ENCODE data around the gene OR56A5. TPM values are rescaled to one million over a fixed set of nuclear protein-coding genes. Genes with fewer than 3 reads are reported as not detected.
A peak's percentile ranks its signal among the peaks of the same experiment; 100 is the strongest.

OR56A5 gene
- polyA plus RNA-seq, 3 donors = not detected

GRCh38 chr11:5932671-5933070, 35.6 kb downstream of the OR56A5 start:
- H3K4me1 Mint-ChIP-seq = no peaks in the 10 kb centered on the region
- H3K9me3 Mint-ChIP-seq = peaks cover 48 to 83% (median 66%) of the 10 kb centered on the region in 7 donors
- H3K4me3 ChIP-seq (replicated peaks in 1 of 3; ENCODE audit: low read depth in 2 of 3, low read length in 3 of 3) = no peak overlapping the region
- H3K79me2 ChIP-seq (ENCODE audit: insufficient read depth, low read length) = no peaks in the 10 kb centered on the region
- H3K27me3 Mint-ChIP-seq (ENCODE audit: low read depth in 3 of 3) = no peaks in the 10 kb centered on the region
- H3K9me3 ChIP-seq (replicated peaks in 1 of 2; ENCODE audit: control insufficient read depth in 1 of 2, insufficient read depth in 1 of 2, low read length in 2 of 2) = peaks cover 47 to 80% of the 10 kb centered on the region in 2 donors
- DNase-seq = no peak
- no peak overlapping the region for H3K4me3 Mint-ChIP-seq
- H4K20me1 ChIP-seq (ENCODE audit: insufficient read depth, low read length) = no peaks in the 10 kb centered on the region
- H3K27ac ChIP-seq (ENCODE audit: low read depth in 1 of 2, low read length in 2 of 2) = no peak overlapping the region
- no peaks in the 10 kb centered on the region for H3K36me3 Mint-ChIP-seq
- intact Hi-C loops (cut with micrococcal nuclease) = no loop called here
- H3K27me3 ChIP-seq (ENCODE audit: control insufficient read depth in 2 of 2, insufficient read depth in 2 of 2, low read length in 2 of 2) = no peaks in the 10 kb centered on the region
- WGBS (ENCODE audit: insufficient coverage) = 98% methylated on average over 9 of the region's 11 CpGs
- no peaks in the 10 kb centered on the region for H3K36me3 ChIP-seq (replicated peaks in 1 of 2; ENCODE audit: control insufficient read depth in 1 of 2, insufficient read depth in 2 of 2, low read length in 2 of 2)
- H3K27ac Mint-ChIP-seq = peak overlapping the region in 2 of 7 donors; percentile 21 to 46
- no peak for TF ChIP-seq CTCF (IDR thresholded peaks at IDR 0.05)
- H3K4me2 ChIP-seq (replicated peaks; ENCODE audit: extremely low read depth, low read length, poor library complexity, severe bottlenecking) = no peak overlapping the region
- no peak overlapping the region for H3K9ac ChIP-seq (ENCODE audit: insufficient read depth, low read length, poor library complexity, severe bottlenecking)
- H2AFZ ChIP-seq (ENCODE audit: insufficient read depth, low read depth, low read length, poor library complexity, severe bottlenecking) = no peak overlapping the region
- H3K4me1 ChIP-seq (ENCODE audit: control insufficient read depth in 1 of 2, insufficient read depth in 2 of 2, low read length in 2 of 2) = no peaks in the 10 kb centered on the region

GRCh38 chr11:5931061-5931460, 37.2 kb downstream of the OR56A5 start:
- H3K27ac ChIP-seq (ENCODE audit: low read depth in 1 of 2, low read length in 2 of 2) = no peak overlapping the region
- H3K36me3 ChIP-seq (replicated peaks in 1 of 2; ENCODE audit: control insufficient read depth in 1 of 2, insufficient read depth in 2 of 2, low read length in 2 of 2) = no peaks in the 10 kb centered on the region
- no peaks in the 10 kb centered on the region for H3K27me3 ChIP-seq (ENCODE audit: control insufficient read depth in 2 of 2, insufficient read depth in 2 of 2, low read length in 2 of 2)
- Mint-ChIP-seq H3K9me3 (peaks cover 38 to 70% (median 52%) of the 10 kb centered on the region in 7 donors), H3K36me3 (no peaks in the 10 kb centered on the region), H3K27me3 (ENCODE audit: low read depth in 3 of 3) (no peaks in the 10 kb centered on the region), H3K4me1 (no peaks in the 10 kb centered on the region), H3K27ac (no peak overlapping the region), H3K4me3 (no peak overlapping the region)
- H3K9me3 ChIP-seq (replicated peaks in 1 of 2; ENCODE audit: control insufficient read depth in 1 of 2, insufficient read depth in 1 of 2, low read length in 2 of 2) = peaks cover 37 to 64% of the 10 kb centered on the region in 2 donors
- TF ChIP-seq CTCF (IDR thresholded peaks at IDR 0.05) = no peak
- H4K20me1 ChIP-seq (ENCODE audit: insufficient read depth, low read length) = no peaks in the 10 kb centered on the region
- H3K4me3 ChIP-seq (replicated peaks in 1 of 3; ENCODE audit: low read depth in 2 of 3, low read length in 3 of 3) = no peak overlapping the region
- 99% methylated on average over 8 of the region's 8 CpGs for WGBS (ENCODE audit: insufficient coverage)
- no peaks in the 10 kb centered on the region for H3K4me1 ChIP-seq (ENCODE audit: control insufficient read depth in 1 of 2, insufficient read depth in 2 of 2, low read length in 2 of 2)
- DNase-seq = no peak
- no peak overlapping the region for H3K9ac ChIP-seq (ENCODE audit: insufficient read depth, low read length, poor library complexity, severe bottlenecking)
- H3K79me2 ChIP-seq (ENCODE audit: insufficient read depth, low read length) = no peaks in the 10 kb centered on the region
- no peak overlapping the region for H2AFZ ChIP-seq (ENCODE audit: insufficient read depth, low read depth, low read length, poor library complexity, severe bottlenecking)
- no peak overlapping the region for H3K4me2 ChIP-seq (replicated peaks; ENCODE audit: extremely low read depth, low read length, poor library complexity, severe bottlenecking)
- intact Hi-C loops (cut with micrococcal nuclease) = no loop called here

Measured in CD14-positive monocyte (primary cell).